OCI-LY3 (cell line): ENCODE measurements around the gene MVD.

Experiments
- H2AFZ ChIP-seq: fragments of 200-600, 300-600 bp; shearing (Covaris generic); 2 replicates; pipeline ENCODE4 v1.6.0; 2014; ENCODE audit warnings: antibody characterized with exemption, low read depth, low read length
- H3K27ac ChIP-seq: fragments of 200-600, 300-600 bp; sonication (generic); 2 replicates; pipeline ENCODE4 v1.5.1; 2014; ENCODE audit warnings: mild to moderate bottlenecking, low read length, moderate library complexity, mixed read lengths
- H3K27me3 ChIP-seq: fragments of 200-600, 300-600 bp; sonication (generic); 2 replicates; pipeline ENCODE4 v1.6.1; 2014; ENCODE audit warnings: low read depth, low read length, mixed read lengths
- H3K36me3 ChIP-seq: fragments of 200-600, 300-600 bp; sonication (generic); replicated peaks from 2 replicates; pipeline ENCODE3; 2014; ENCODE audit warnings: low read depth, low read length, mixed read lengths
- H3K4me1 ChIP-seq: fragments of 300-600, 200-600 bp; sonication (generic); 2 replicates; pipeline ENCODE4 v1.6.1; 2014; ENCODE audit warnings: low read length, mixed read lengths
- H3K4me2 ChIP-seq: fragments of 200-600, 300-600 bp; sonication (generic); 2 replicates; pipeline ENCODE4 v1.6.1; 2014; ENCODE audit warnings: low read length, mixed read lengths
- H3K4me3 ChIP-seq: fragments of 300-600, 200-600 bp; sonication (generic); 2 replicates; pipeline ENCODE4 v1.5.1; 2014; ENCODE audit warnings: antibody characterized with exemption, mild to moderate bottlenecking, low read length, moderate library complexity
- H3K79me2 ChIP-seq: fragments of 300-600, 200-600 bp; shearing (Covaris generic); 2 replicates; pipeline ENCODE4 v1.6.1; 2014; ENCODE audit warnings: mild to moderate bottlenecking, low read length, mixed read lengths
- H3K9ac ChIP-seq: fragments of 300-600, 200-600 bp; shearing (Covaris generic); 2 replicates; pipeline ENCODE4 v1.6.0; 2014; ENCODE audit warnings: mild to moderate bottlenecking, low read length, moderate library complexity
- H3K9me3 ChIP-seq: fragments of 200-600, 300-600 bp; shearing (Covaris generic); 2 replicates; pipeline ENCODE4 v1.6.1; 2014; ENCODE audit warnings: low read length, mixed read lengths; ENCODE audit not compliant: insufficient read depth
- H4K20me1 ChIP-seq: fragments of 200-600, 300-600 bp; sonication (generic); 2 replicates; pipeline ENCODE4 v1.6.1; 2016; ENCODE audit warnings: low read length, mixed read lengths; ENCODE audit not compliant: insufficient read depth
- CTCF ChIP-seq: fragments of 200-600, 300-600 bp; sonication (generic); IDR thresholded peaks from 2 replicates; pipeline ENCODE4 v1.5.1; 2014; ENCODE audit warnings: antibody characterized with exemption, low read length, low read depth
- EZH2phosphoT487 ChIP-seq: fragments of 200-600 bp; shearing (Covaris generic); IDR thresholded peaks from 2 replicates; pipeline ENCODE4 v1.6.1; 2018; ENCODE audit warnings: antibody characterized with exemption, mixed run types, low read depth

Gene MVD

GRCh38 chr16:88662222-88662842 is 559 bp downstream of the MVD start:
- Histone ChIP-seq H3K4me3 (peak overlapping the region; percentile 85), H4K20me1 (peaks cover 29% of the 10 kb centered on the region), H3K36me3 (peaks cover 31% of the 10 kb centered on the region), H2AFZ (peak overlapping the region; percentile 53; the same call in 1 of the 2 replicates), H3K27me3 (no peaks in the 10 kb centered on the region), H3K79me2 (peaks cover 48% of the 10 kb centered on the region), H3K9ac (peak overlapping the region; percentile 89), H3K4me1 (peaks cover 24% of the 10 kb centered on the region), H3K27ac (peak overlapping the region; percentile 72), H3K4me2 (peak overlapping the region; percentile 69), H3K9me3 (no peaks in the 10 kb centered on the region)
- no peak for TF ChIP-seq EZH2phosphoT487
- no peak for TF ChIP-seq CTCF

DNA sequence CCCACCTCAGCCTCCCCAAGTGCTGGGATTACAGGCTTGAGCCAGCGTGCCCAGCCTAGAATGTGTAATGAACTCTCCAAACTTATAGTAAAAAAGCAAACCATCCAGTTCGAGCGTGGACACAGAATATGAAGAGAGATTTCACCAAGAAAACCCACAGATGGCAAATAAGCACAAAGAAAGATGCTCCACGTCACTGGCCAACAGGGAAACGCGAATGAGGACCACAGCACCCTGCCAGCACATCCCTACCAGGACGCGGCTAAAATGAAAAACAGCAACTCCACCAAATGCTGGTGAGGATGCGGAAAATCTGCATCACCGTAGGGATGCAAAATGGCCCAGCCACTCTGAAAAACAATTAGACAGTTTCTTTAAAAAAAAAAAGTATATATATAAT is 1.4 kb downstream of the MVD start:
- peaks cover 33% of the 10 kb centered on the region for H4K20me1 ChIP-seq
- H2AFZ ChIP-seq, result no peak overlapping the region
- H3K27ac ChIP-seq, result no peak overlapping the region
- H3K4me3 ChIP-seq, result 0 out of 2 replicates have a peak overlapping the region, but pooled peaks have one; percentile 8
- no peak overlapping the region for H3K9ac ChIP-seq
- no peaks in the 10 kb centered on the region for H3K27me3 ChIP-seq
- H3K9me3 ChIP-seq, result no peaks in the 10 kb centered on the region
- H3K79me2 ChIP-seq, result peaks cover 48% of the 10 kb centered on the region
- peak overlapping the region; percentile 34 for H3K4me2 ChIP-seq
- peaks cover 24% of the 10 kb centered on the region for H3K4me1 ChIP-seq
- H3K36me3 ChIP-seq, result peaks cover 38% of the 10 kb centered on the region
- no peak for TF ChIP-seq CTCF
- no peak for TF ChIP-seq EZH2phosphoT487

- Histone ChIP-seq H2AFZ (no peak overlapping the region), H3K4me1 (peaks cover 11% of the 10 kb centered on the region), H3K27me3 (no peaks in the 10 kb centered on the region), H3K9me3 (no peaks in the 10 kb centered on the region), H3K36me3 (peaks cover 44% of the 10 kb centered on the region), H3K4me3 (no peak overlapping the region), H3K4me2 (no peak overlapping the region), H3K9ac (no peak overlapping the region), H3K79me2 (peaks cover 48% of the 10 kb centered on the region), H3K27ac (no peak overlapping the region), H4K20me1 (peaks cover 33% of the 10 kb centered on the region)
- no peak for TF ChIP-seq EZH2phosphoT487
- TF ChIP-seq CTCF, result no peak
Measured at GRCh38 chr16:88659160-88659559, 3.7 kb downstream of the MVD start.

DNA sequence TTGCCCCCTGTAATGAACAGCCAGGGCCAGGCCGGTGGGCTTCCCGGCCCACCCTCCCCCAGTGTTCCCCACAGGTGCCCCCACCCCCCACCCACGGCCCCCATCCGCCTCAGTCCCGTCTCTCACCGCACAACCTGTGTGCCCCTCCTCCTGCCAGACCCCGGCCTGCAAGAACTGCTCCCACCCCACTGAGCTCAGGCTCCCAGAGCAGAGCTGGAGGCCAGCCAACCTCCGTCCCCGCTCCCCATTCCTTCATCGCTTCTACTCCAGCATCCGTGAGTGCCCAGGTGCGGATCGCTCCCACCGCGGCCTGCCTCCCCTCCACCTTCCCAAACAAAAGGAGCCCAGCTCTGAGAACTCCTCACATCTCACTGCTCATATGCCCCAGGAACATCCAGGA is 4.2 kb downstream of the MVD start:
- Histone ChIP-seq H3K79me2 (peaks cover 48% of the 10 kb centered on the region), H3K9me3 (no peaks in the 10 kb centered on the region), H3K4me3 (no peak overlapping the region), H2AFZ (no peak overlapping the region), H3K36me3 (peaks cover 44% of the 10 kb centered on the region), H3K4me2 (no peak overlapping the region), H3K4me1 (peaks cover 8% of the 10 kb centered on the region), H3K27me3 (no peaks in the 10 kb centered on the region), H3K27ac (no peak overlapping the region), H3K9ac (no peak overlapping the region), H4K20me1 (peaks cover 33% of the 10 kb centered on the region)
- TF ChIP-seq CTCF (no peak), EZH2phosphoT487 (no peak)
